PC-9 (cell line): ENCODE measurements around the gene RRP15.

Experiments
- CTCF ChIP-seq: fragments of 200-600 bp; sonication (generic); conservative IDR thresholded peaks from 2 replicates; pipeline ENCODE4 v1.6.1; 2017; ENCODE audit warnings: mixed run types, antibody characterized with exemption, mild to moderate bottlenecking, moderate library complexity
- EZH2 ChIP-seq: fragments of 200-600 bp; sonication (generic); IDR thresholded peaks from 2 replicates; pipeline ENCODE4 v1.8.0; 2017; ENCODE audit warnings: antibody characterized with exemption, low read depth

GRCh38 chr1:218257371-218257770, 27.7 kb upstream of the RRP15 start:
- TF ChIP-seq CTCF (no peak), EZH2 (no peak)
